Vagina (tissue), 2 donors: ENCODE measurements around the gene TSPAN15. TPM values are rescaled to one million over a fixed set of nuclear protein-coding genes. Genes with fewer than 3 reads are reported as not detected.

Source experiments
- DNase-seq, 2 donors: peaks; one replicate each; pipeline ENCODE4 v3.0.0-alpha.2; 2017; ENCODE audit errors: extremely low spot score in 2 of 2
- H3K27ac ChIP-seq: fragments of 200-600 bp; sonication (generic); one replicate; pipeline ENCODE4 v1.5.1; 2019
- H3K27me3 ChIP-seq: fragments of 200-600 bp; sonication (generic); one replicate; pipeline ENCODE4 v1.5.1; 2019
- H3K36me3 ChIP-seq, 2 donors: fragments of 200-600 bp; sonication (generic); one replicate each; pipeline ENCODE4 v1.5.1; 2017 to 2019
- H3K4me1 ChIP-seq: fragments of 200-600 bp; sonication (generic); one replicate; pipeline ENCODE4 v1.5.1; 2019
- H3K4me3 ChIP-seq, 2 donors: fragments of 200-600 bp; sonication (generic); 1 replicate in 1 of 2; 2 replicates in 1 of 2; pipeline ENCODE4 v1.5.1; 2016 to 2019
- H3K9me3 ChIP-seq: fragments of 200-600 bp; sonication (generic); one replicate; pipeline ENCODE4 v1.5.1; 2019
- POLR2A ChIP-seq, 2 donors: fragments of 450-650 bp; IDR thresholded peaks; one replicate each; pipeline ENCODE4 v1.6.1; 2017; ENCODE audit warnings: antibody characterized with exemption in 2 of 2, mild to moderate bottlenecking in 2 of 2, moderate library complexity in 2 of 2
- POLR2AphosphoS5 ChIP-seq, 2 donors: sonication (generic); formaldehyde crosslinking; IDR thresholded peaks; one replicate each; pipeline ENCODE4 v1.9.0; 2017; ENCODE audit warnings: antibody characterized with exemption in 2 of 2, mild to moderate bottlenecking in 2 of 2, low read depth in 1 of 2; ENCODE audit not compliant: insufficient read depth in 1 of 2
- intact Hi-C: fragments of 100-400 bp; cut with DNase I; formaldehyde crosslinking; loops from one replicate; pipeline ENCODE4 v1.15.1; 2023
- total RNA-seq: library from RNA; depleted of rRNA; stranded (reverse); fragments of >200 nt; gene quantifications from one replicate; pipeline ENCODE4 v1.2.3, GENCODE V29; 2016
- TF ChIP-seq, protein P1 (sequence below), 3 experiments: fragments of 450-650 bp in 2 of 3; fragments of 200-600 bp in 1 of 3; sonication (generic) in 1 of 3; IDR thresholded peaks; one replicate each; pipeline ENCODE4 v1.5.1; 2017 to 2019; ENCODE audit warnings: antibody characterized with exemption in 3 of 3, mild to moderate bottlenecking in 2 of 3, moderate library complexity in 2 of 3

The TSPAN15 gene
- total RNA-seq, 1 donor from 2014 or later = 26.5 TPM

DNA sequence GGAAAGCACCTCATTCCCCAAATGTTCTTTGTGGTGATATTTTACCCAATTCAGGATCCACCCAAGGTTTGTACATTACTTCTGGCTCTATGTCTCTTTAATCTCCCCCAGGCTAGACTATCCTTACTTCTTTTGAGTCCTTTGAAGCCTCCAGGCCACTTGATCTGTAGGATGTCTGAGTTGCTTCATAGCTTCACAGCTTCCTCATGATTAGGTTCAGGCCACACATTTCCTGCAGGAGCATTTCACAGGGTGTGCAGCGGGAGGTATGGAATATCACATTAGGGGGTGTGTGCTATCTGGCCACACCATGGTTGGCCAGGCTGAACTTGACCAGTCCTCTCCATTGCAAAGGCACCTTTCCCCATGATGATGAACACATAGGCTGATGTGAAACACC lies 18.7 kb downstream of the TSPAN15 start:
- Histone ChIP-seq H3K27me3 (no peaks in the 10 kb centered on the region), H3K4me3 (no peak overlapping the region), H3K27ac (no peak overlapping the region), H3K9me3 (no peaks in the 10 kb centered on the region), H3K36me3 (no peaks in the 10 kb centered on the region), H3K4me1 (peaks cover 36% of the 10 kb centered on the region)
- intact Hi-C loops = no loop called here
- DNase-seq = no peak
- TF ChIP-seq POLR2AphosphoS5 (IDR thresholded peaks at IDR 0.05; ENCODE audit: insufficient read depth in 1 of 2, low read depth in 1 of 2) (no peak), POLR2A (IDR thresholded peaks at IDR 0.05) (no peak)
- TF ChIP-seq, protein P1, sequence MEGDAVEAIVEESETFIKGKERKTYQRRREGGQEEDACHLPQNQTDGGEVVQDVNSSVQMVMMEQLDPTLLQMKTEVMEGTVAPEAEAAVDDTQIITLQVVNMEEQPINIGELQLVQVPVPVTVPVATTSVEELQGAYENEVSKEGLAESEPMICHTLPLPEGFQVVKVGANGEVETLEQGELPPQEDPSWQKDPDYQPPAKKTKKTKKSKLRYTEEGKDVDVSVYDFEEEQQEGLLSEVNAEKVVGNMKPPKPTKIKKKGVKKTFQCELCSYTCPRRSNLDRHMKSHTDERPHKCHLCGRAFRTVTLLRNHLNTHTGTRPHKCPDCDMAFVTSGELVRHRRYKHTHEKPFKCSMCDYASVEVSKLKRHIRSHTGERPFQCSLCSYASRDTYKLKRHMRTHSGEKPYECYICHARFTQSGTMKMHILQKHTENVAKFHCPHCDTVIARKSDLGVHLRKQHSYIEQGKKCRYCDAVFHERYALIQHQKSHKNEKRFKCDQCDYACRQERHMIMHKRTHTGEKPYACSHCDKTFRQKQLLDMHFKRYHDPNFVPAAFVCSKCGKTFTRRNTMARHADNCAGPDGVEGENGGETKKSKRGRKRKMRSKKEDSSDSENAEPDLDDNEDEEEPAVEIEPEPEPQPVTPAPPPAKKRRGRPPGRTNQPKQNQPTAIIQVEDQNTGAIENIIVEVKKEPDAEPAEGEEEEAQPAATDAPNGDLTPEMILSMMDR (IDR thresholded peaks at IDR 0.05) = no peak

DNA sequence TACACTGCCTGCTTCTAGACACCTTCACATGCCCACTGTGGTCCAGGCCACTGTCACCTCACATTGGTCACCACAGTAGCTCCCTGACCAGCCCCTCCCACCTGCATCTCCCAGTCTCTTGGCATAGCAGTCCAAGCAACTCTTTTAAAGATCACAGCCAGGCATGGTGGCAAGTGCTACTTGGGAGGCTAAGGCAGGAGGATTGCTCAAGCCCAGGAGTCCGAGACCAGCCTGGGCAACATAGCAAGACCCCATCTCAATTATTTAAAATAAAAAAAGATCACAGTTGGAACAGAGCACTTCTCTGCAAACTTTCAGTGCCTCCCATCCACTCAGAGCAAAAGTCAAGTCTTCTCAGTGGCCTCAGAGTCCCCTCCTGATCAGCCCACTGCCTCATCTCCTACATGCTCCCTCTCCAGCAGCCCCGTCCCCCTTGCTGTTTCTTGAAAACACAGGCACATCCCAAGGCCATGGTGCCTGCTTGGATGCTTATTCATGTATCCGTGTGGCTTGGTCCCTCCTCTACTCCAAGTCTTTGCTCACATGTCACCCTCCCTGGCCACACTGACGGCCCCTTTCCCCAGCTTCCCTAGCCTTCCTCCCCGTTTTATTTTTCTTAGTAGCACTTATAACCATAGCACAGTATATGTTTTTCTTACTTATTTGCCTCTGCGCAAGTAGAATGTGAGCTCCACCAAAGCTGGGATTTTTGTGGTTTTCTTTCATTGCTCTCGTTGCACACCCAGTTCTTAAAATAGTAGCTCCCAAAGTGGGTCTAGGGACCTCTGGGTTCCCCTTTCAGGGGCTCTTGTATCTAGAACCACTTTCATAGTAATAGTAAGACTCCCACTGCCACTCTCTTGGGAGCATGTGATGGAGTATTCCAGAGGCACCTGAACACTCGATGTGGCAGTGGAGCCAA lies 19.5 kb downstream of the TSPAN15 start:
- Histone ChIP-seq H3K9me3 (no peaks in the 10 kb centered on the region), H3K4me3 (no peak overlapping the region), H3K36me3 (no peaks in the 10 kb centered on the region), H3K4me1 (peaks cover 36% of the 10 kb centered on the region), H3K27me3 (no peaks in the 10 kb centered on the region), H3K27ac (no peak overlapping the region)
- DNase-seq = no peak
- intact Hi-C loops = no loop called here
- TF ChIP-seq, protein P1 (IDR thresholded peaks at IDR 0.05) = no peak
- no peak for TF ChIP-seq POLR2A (IDR thresholded peaks at IDR 0.05)
- TF ChIP-seq POLR2AphosphoS5 (IDR thresholded peaks at IDR 0.05; ENCODE audit: insufficient read depth in 1 of 2, low read depth in 1 of 2) = no peak

DNA sequence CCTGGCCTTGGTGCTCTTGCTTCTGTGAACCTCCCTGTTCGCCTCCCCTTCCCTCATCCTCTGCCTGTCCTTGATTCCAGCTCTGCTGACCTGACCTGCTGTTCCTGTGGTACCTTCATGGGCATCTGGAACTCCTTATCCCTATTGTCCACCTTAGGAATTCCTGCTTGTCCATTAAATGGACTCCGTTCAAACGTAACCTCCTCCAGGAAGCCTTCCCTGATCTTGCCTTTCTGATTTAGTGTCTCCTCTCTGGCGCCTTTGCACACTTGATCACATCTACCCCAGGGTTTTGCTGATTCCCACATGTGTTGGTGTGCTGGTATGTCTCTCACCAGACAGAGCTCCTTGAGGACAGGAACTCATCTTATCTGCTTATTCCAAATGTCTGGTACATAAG lies 20.9 kb downstream of the TSPAN15 start:
- intact Hi-C loops = no loop called here
- DNase-seq = no peak
- Histone ChIP-seq H3K27ac (no peak overlapping the region), H3K27me3 (no peaks in the 10 kb centered on the region), H3K9me3 (no peaks in the 10 kb centered on the region), H3K4me1 (peaks cover 33% of the 10 kb centered on the region), H3K4me3 (no peak overlapping the region), H3K36me3 (no peaks in the 10 kb centered on the region)
- TF ChIP-seq, protein P1 (IDR thresholded peaks at IDR 0.05) = no peak
- TF ChIP-seq POLR2A (IDR thresholded peaks at IDR 0.05) (no peak), POLR2AphosphoS5 (IDR thresholded peaks at IDR 0.05; ENCODE audit: insufficient read depth in 1 of 2, low read depth in 1 of 2) (no peak)

DNA sequence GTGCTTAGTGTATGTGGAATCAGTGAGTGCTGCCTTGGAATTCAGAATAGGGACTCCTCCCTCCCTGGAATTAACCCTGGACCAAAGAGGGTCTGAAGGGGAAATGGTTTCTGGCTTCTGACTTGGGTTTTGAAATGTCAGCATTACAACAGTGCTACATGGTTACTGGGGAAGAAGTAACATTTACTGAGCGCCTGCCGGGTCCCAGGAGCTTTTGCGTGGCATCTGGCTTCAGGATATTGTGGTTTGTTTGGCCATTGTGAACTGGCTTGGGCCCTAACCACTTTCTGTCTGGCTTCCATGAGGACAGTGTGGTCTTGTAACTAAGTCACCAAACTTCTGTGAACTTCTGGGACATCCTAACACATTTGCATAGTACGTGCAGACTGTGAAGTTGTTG lies 21.3 kb downstream of the TSPAN15 start:
- TF ChIP-seq POLR2AphosphoS5 (IDR thresholded peaks at IDR 0.05; ENCODE audit: insufficient read depth in 1 of 2, low read depth in 1 of 2) (no peak), POLR2A (IDR thresholded peaks at IDR 0.05) (no peak)
- TF ChIP-seq, protein P1 (IDR thresholded peaks at IDR 0.05) = no peak
- intact Hi-C loops = no loop called here

More for the DNA sequence above, 21.3 kb downstream of the TSPAN15 start:
- Histone ChIP-seq H3K4me1 (peaks cover 33% of the 10 kb centered on the region), H3K27ac (no peak overlapping the region), H3K27me3 (no peaks in the 10 kb centered on the region), H3K36me3 (no peaks in the 10 kb centered on the region), H3K9me3 (no peaks in the 10 kb centered on the region), H3K4me3 (no peak overlapping the region)
- no peak for DNase-seq
